Vagina (tissue), 2 donors: ENCODE measurements around the gene CYP4F3.

ENCODE experiments used
- CTCF ChIP-seq, 3 experiments: fragments of 450-650 bp in 2 of 3; fragments of 200-600 bp in 1 of 3; sonication (generic) in 1 of 3; IDR thresholded peaks; one replicate each; pipeline ENCODE4 v1.5.1; 2017 to 2019; ENCODE audit warnings: antibody characterized with exemption in 3 of 3, mild to moderate bottlenecking in 2 of 3, moderate library complexity in 2 of 3
- POLR2A ChIP-seq, 2 donors: fragments of 450-650 bp; IDR thresholded peaks; one replicate each; pipeline ENCODE4 v1.6.1; 2017; ENCODE audit warnings: antibody characterized with exemption in 2 of 2, mild to moderate bottlenecking in 2 of 2, moderate library complexity in 2 of 2
- POLR2AphosphoS5 ChIP-seq, 2 donors: sonication (generic); formaldehyde crosslinking; IDR thresholded peaks; one replicate each; pipeline ENCODE4 v1.9.0; 2017; ENCODE audit warnings: antibody characterized with exemption in 2 of 2, mild to moderate bottlenecking in 2 of 2, low read depth in 1 of 2; ENCODE audit not compliant: insufficient read depth in 1 of 2

GRCh38 chr19:15629003-15629880, 11.5 kb upstream of the CYP4F3 start:
- peak; percentile 90 to 97 (median 92) for TF ChIP-seq CTCF (IDR thresholded peaks at IDR 0.05)
- TF ChIP-seq POLR2A (IDR thresholded peaks at IDR 0.05) = no peak
- TF ChIP-seq POLR2AphosphoS5 (IDR thresholded peaks at IDR 0.05; ENCODE audit: insufficient read depth in 1 of 2, low read depth in 1 of 2) = peak in 1 of 2 donors; percentile 25
